Measurements from ENCODE around the gene LIN28B. TPM values are rescaled to one million over a fixed set of nuclear protein-coding genes. Genes with fewer than 3 reads are reported as not detected.

The LIN28B gene
- total RNA-seq, 1 experiment from 2014 or later, result 0.25 TPM

GRCh38 chr6:105029581-105029980, 72.7 kb downstream of the LIN28B start:
- intact Hi-C loops (cut with micrococcal nuclease), result no loop called here
- Histone ChIP-seq H4K20me1 (ENCODE audit: insufficient read depth) (no peaks in the 10 kb centered on the region), H3K9me2 (ENCODE audit: insufficient read depth) (0 out of 2 replicates have a peak, but pooled peaks cover 3% of the 10 kb centered on the region), H3K79me2 (ENCODE audit: insufficient read depth, low read length) (no peaks in the 10 kb centered on the region), H3K4me2 (ENCODE audit: low read length) (no peak overlapping the region), H3K27ac (ENCODE audit: low read depth, low read length) (no peak overlapping the region), H3K9ac (ENCODE audit: low read length) (no peak overlapping the region), H3K27me3 (ENCODE audit: insufficient read depth, low read length) (no peaks in the 10 kb centered on the region), H3K36me3 (ENCODE audit: control insufficient read depth in 1 of 2, insufficient read depth in 2 of 2, low read length in 2 of 2) (no peaks in the 10 kb centered on the region), H2AFZ (ENCODE audit: low read depth, low read length, poor library complexity, severe bottlenecking) (no peak overlapping the region), H3K4me1 (ENCODE audit: control insufficient read depth in 1 of 2, insufficient read depth in 2 of 2, low read length in 2 of 2) (no peaks in the 10 kb centered on the region), H3K9me3 (ENCODE audit: control insufficient read depth in 1 of 2, insufficient read depth in 1 of 2, low read depth in 1 of 2, low read length in 2 of 2) (no peaks in the 10 kb centered on the region), H3K4me3 (replicated peaks in 1 of 2; ENCODE audit: low read depth in 1 of 2, low read length in 2 of 2) (no peak overlapping the region)
- no peak for DNase-seq (ENCODE audit: low read depth, low spot score)
- BruUV-seq (replicated peaks), result no TSS peak
- ATAC-seq, result no peak
- ChIA-PET POLR2A (no interaction called here), RAD21 (ENCODE audit: low non-redundant PET in 1 of 2, low total read pairs in 2 of 2, uncharacterized antibody in 2 of 2, unreplicated experiment in 2 of 2) (no interaction called here), CTCF (no interaction called here)
- no peak for TF ChIP-seq RAD21 (IDR thresholded peaks at IDR 0.05; ENCODE audit: low read depth)
- no peak for TF ChIP-seq SRF (IDR thresholded peaks at IDR 0.05; ENCODE audit: low read depth)
- no peak for TF ChIP-seq ELF1 (IDR thresholded peaks at IDR 0.05; ENCODE audit: borderline replicate concordance, low read depth)
- no peak for TF ChIP-seq EGR1 (IDR thresholded peaks at IDR 0.05; ENCODE audit: low read depth)
- no peak for TF ChIP-seq ZFX (IDR thresholded peaks at IDR 0.05)
- TF ChIP-seq ATF3 (IDR thresholded peaks at IDR 0.05), result no peak
- no peak for TF ChIP-seq ZBTB33 (IDR thresholded peaks at IDR 0.05; ENCODE audit: extremely low read depth, insufficient replicate concordance, low read length)
- TF ChIP-seq FOSL1 (IDR thresholded peaks at IDR 0.05; ENCODE audit: low read depth), result no peak

- Histone ChIP-seq H3K4me2 (ENCODE audit: low read length) (no peak overlapping the region), H2AFZ (ENCODE audit: low read depth, low read length, poor library complexity, severe bottlenecking) (peak overlapping the region; percentile 41), H3K27ac (ENCODE audit: low read depth, low read length) (no peak overlapping the region), H3K9me3 (ENCODE audit: control insufficient read depth in 1 of 2, insufficient read depth in 1 of 2, low read depth in 1 of 2, low read length in 2 of 2) (no peaks in the 10 kb centered on the region), H3K4me1 (ENCODE audit: control insufficient read depth in 1 of 2, insufficient read depth in 2 of 2, low read length in 2 of 2) (no peaks in the 10 kb centered on the region), H3K4me3 (replicated peaks in 1 of 2; ENCODE audit: low read depth in 1 of 2, low read length in 2 of 2) (no peak overlapping the region), H3K9me2 (ENCODE audit: insufficient read depth) (no peaks in the 10 kb centered on the region), H3K27me3 (ENCODE audit: insufficient read depth, low read length) (no peaks in the 10 kb centered on the region), H4K20me1 (ENCODE audit: insufficient read depth) (no peaks in the 10 kb centered on the region), H3K9ac (ENCODE audit: low read length) (no peak overlapping the region), H3K79me2 (ENCODE audit: insufficient read depth, low read length) (no peaks in the 10 kb centered on the region), H3K36me3 (ENCODE audit: control insufficient read depth in 1 of 2, insufficient read depth in 2 of 2, low read length in 2 of 2) (no peaks in the 10 kb centered on the region)
- ChIA-PET POLR2A (no interaction called here), CTCF (no interaction called here), RAD21 (ENCODE audit: low non-redundant PET in 1 of 2, low total read pairs in 2 of 2, uncharacterized antibody in 2 of 2, unreplicated experiment in 2 of 2) (no interaction called here)
- TF ChIP-seq ELF1 (IDR thresholded peaks at IDR 0.05; ENCODE audit: borderline replicate concordance, low read depth), result no peak
- TF ChIP-seq FOSL1 (IDR thresholded peaks at IDR 0.05; ENCODE audit: low read depth), result no peak
- no peak for TF ChIP-seq SIN3A (IDR thresholded peaks at IDR 0.05; ENCODE audit: low read depth)
- TF ChIP-seq CTCF (IDR thresholded peaks at IDR 0.05 in 2 of 3, conservative IDR thresholded peaks at IDR 0.05 in 1 of 3; ENCODE audit: borderline replicate concordance in 1 of 3, insufficient read depth in 1 of 3, low read depth in 2 of 3, low read length in 2 of 3), result no peak
- TF ChIP-seq EZH2 (IDR thresholded peaks at IDR 0.05), result no peak
- TF ChIP-seq CEBPB (IDR thresholded peaks at IDR 0.05; ENCODE audit: low read depth), result no peak
- TF ChIP-seq JUND (IDR thresholded peaks at IDR 0.05), result no peak
- TF ChIP-seq RAD21 (IDR thresholded peaks at IDR 0.05; ENCODE audit: low read depth), result no peak
- TF ChIP-seq YY1 (IDR thresholded peaks at IDR 0.05; ENCODE audit: extremely low read depth, insufficient replicate concordance, low read depth, low read length), result no peak
- no peak for TF ChIP-seq ZFX (IDR thresholded peaks at IDR 0.05)
- TF ChIP-seq POLR2AphosphoS5 (IDR thresholded peaks at IDR 0.05; ENCODE audit: low read depth, low read length), result no peak
- no peak for TF ChIP-seq POLR2A (IDR thresholded peaks at IDR 0.05; ENCODE audit: borderline replicate concordance, extremely low read depth, insufficient read depth, insufficient read length)
- TF ChIP-seq ZNF274 (IDR thresholded peaks at IDR 0.05; ENCODE audit: low read depth, low read length), result no peak
- no peak for TF ChIP-seq MAX (IDR thresholded peaks at IDR 0.05)
- no peak for TF ChIP-seq SRF (IDR thresholded peaks at IDR 0.05; ENCODE audit: low read depth)
- TF ChIP-seq CBX3 (IDR thresholded peaks at IDR 0.05; ENCODE audit: low read depth), result no peak
- no peak for TF ChIP-seq SP1 (IDR thresholded peaks at IDR 0.05; ENCODE audit: low read depth)
- BruUV-seq (replicated peaks), result no TSS peak
- no peak for DNase-seq (ENCODE audit: low read depth, low spot score)
- intact Hi-C loops (cut with micrococcal nuclease), result no loop called here
- ATAC-seq, result no peak
These were observed 77.6 kb downstream of the LIN28B start for GRCh38 chr6:105034470-105034869.

Data from HCT116 (cell line).